ENCODE data around the gene APOO.

DNA sequence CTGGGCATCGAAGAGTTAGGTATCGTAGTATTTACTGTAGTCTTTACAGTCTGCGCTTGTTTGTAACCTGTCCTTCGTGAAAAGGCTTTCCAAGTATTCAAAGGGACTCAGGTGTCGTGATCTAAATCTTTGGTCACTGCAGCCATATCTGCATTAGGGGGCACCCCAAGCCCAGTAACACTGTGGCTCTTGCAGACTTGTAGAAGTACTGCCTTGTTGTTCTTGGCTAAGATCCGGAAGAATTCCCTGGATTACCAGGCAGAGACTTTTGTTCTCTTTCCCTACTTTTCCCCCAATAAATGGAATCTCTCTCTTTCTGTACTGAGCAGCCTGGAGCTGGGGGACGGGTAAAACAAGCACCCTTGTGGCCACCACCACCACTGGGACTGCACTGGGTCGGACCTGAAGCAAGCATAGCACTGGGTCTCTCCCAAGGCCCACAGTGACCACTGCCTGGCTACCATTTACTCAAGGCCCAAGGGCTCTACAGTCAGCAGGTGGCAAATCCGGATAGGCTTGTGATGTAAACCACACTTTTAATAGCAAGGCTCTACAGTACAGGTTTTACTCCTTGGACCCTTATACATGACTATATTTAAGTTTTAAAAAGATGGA, 12.1 kb upstream of the APOO start:
- no peak for TF ChIP-seq EZH2phosphoT487 (IDR thresholded peaks at IDR 0.05)
- TF ChIP-seq, protein P1, sequence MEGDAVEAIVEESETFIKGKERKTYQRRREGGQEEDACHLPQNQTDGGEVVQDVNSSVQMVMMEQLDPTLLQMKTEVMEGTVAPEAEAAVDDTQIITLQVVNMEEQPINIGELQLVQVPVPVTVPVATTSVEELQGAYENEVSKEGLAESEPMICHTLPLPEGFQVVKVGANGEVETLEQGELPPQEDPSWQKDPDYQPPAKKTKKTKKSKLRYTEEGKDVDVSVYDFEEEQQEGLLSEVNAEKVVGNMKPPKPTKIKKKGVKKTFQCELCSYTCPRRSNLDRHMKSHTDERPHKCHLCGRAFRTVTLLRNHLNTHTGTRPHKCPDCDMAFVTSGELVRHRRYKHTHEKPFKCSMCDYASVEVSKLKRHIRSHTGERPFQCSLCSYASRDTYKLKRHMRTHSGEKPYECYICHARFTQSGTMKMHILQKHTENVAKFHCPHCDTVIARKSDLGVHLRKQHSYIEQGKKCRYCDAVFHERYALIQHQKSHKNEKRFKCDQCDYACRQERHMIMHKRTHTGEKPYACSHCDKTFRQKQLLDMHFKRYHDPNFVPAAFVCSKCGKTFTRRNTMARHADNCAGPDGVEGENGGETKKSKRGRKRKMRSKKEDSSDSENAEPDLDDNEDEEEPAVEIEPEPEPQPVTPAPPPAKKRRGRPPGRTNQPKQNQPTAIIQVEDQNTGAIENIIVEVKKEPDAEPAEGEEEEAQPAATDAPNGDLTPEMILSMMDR (IDR thresholded peaks at IDR 0.05), result peak; percentile 67
